Measurements from ENCODE around the gene SCYGR6. TPM values are rescaled to one million over a fixed set of nuclear protein-coding genes. Genes with fewer than 3 reads are reported as not detected.

The SCYGR6 gene
- total and polyA plus RNA-seq, 9 of the 15 experiments (the other 6 are each of a cell fraction or from before 2014, with no cell fraction given): not detected

GRCh38 chr2:227739351-227739750, 14.8 kb upstream of the SCYGR6 start (continued):
- TF ChIP-seq ZNF398 (CRISPR knock-in tag; IDR thresholded peaks at IDR 0.05): no peak
- TF ChIP-seq FUS (optimal IDR thresholded peaks at IDR 0.05; ENCODE audit: low read depth, low read length): no peak
- TF ChIP-seq ZBTB33 (CRISPR knock-in tag; IDR thresholded peaks at IDR 0.05): no peak
- no peak for TF ChIP-seq BRF1 (IDR thresholded peaks at IDR 0.05; ENCODE audit: borderline replicate concordance, extremely low read depth, insufficient read length)
- TF ChIP-seq BACH1 (tag; IDR thresholded peaks at IDR 0.05): no peak
- no peak for TF ChIP-seq ZBED1 (IDR thresholded peaks at IDR 0.05)
- TF ChIP-seq DIDO1 (tag; IDR thresholded peaks at IDR 0.05; ENCODE audit: low read depth): no peak
- TF ChIP-seq TAF7 (tag; IDR thresholded peaks at IDR 0.05): no peak
- no peak for TF ChIP-seq USF2 (CRISPR knock-in tag; IDR thresholded peaks at IDR 0.05)
- no peak for TF ChIP-seq JUN (IDR thresholded peaks at IDR 0.05; ENCODE audit: borderline replicate concordance, low read depth, low read length)
- TF ChIP-seq JUN (CRISPR knock-in tag; IDR thresholded peaks at IDR 0.05; ENCODE audit: borderline replicate concordance): no peak

All from K562 (cell line).